ENCODE results near the gene CTNND2. TPM values are rescaled to one million over a fixed set of nuclear protein-coding genes. Genes with fewer than 3 reads are reported as not detected.

CTNND2 gene
- total RNA-seq, 1 donor from 2014 or later, result 18.4 TPM

DNA sequence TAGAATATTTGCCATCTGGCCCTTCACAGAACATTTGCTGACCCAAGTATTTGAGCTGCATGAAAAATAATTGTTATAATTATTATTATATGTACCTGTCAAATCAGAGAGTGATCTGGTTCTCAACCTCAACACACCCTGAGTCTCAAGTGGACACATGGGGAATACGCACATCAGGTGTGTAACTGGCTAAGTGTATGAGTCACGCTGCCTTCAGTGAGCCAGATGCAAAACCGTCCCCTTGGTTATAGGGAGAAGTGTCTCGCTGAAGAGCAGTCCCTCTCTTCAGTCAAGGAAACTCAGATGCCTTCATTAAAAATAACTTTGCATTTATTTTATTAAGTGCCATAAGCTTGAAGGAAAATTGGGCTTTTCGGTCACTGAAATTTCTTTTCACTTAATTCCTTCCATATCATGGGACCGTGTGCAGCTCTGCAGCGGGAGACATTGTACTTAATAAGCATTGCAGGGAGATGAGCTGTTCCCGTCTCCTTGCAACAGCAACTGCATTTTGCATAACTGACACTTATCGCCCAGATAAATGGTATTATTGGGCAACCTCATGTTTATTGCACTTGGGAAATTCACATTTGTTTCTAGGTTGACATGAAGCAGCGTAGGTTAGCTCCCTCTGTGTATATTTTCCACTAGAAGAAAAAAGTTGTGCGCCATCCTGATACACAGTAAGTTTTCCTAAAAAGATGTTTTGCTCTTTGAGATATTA is 630.9 kb downstream of the CTNND2 start:
- no peaks in the 10 kb centered on the region for H3K36me3 ChIP-seq
- no peak overlapping the region for H3K27ac ChIP-seq (replicated peaks)
- peaks cover 13% of the 10 kb centered on the region for H3K27me3 ChIP-seq (ENCODE audit: low read depth)
- TF ChIP-seq, protein P1, sequence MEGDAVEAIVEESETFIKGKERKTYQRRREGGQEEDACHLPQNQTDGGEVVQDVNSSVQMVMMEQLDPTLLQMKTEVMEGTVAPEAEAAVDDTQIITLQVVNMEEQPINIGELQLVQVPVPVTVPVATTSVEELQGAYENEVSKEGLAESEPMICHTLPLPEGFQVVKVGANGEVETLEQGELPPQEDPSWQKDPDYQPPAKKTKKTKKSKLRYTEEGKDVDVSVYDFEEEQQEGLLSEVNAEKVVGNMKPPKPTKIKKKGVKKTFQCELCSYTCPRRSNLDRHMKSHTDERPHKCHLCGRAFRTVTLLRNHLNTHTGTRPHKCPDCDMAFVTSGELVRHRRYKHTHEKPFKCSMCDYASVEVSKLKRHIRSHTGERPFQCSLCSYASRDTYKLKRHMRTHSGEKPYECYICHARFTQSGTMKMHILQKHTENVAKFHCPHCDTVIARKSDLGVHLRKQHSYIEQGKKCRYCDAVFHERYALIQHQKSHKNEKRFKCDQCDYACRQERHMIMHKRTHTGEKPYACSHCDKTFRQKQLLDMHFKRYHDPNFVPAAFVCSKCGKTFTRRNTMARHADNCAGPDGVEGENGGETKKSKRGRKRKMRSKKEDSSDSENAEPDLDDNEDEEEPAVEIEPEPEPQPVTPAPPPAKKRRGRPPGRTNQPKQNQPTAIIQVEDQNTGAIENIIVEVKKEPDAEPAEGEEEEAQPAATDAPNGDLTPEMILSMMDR (IDR thresholded peaks at IDR 0.05; ENCODE audit: borderline replicate concordance), result no peak
- intact Hi-C loops (cut with micrococcal nuclease), result no loop called here
- no peak overlapping the region for H3K4me3 ChIP-seq
- H3K4me1 ChIP-seq, result no peaks in the 10 kb centered on the region
- DNase-seq, result no peak
- H3K9me3 ChIP-seq (replicated peaks), result no peaks in the 10 kb centered on the region

- peaks cover 13% of the 10 kb centered on the region for H3K27me3 ChIP-seq (ENCODE audit: low read depth)
- no peak for DNase-seq
- no peak overlapping the region for H3K4me3 ChIP-seq
- no peaks in the 10 kb centered on the region for H3K9me3 ChIP-seq (replicated peaks)
- TF ChIP-seq, protein P1 (IDR thresholded peaks at IDR 0.05; ENCODE audit: borderline replicate concordance), result no peak
- H3K27ac ChIP-seq (replicated peaks), result no peak overlapping the region
- intact Hi-C loops (cut with micrococcal nuclease), result loop anchor here (10.0 kb wide), 1 partner anchor 225 kb away; no protein-coding TSS in a partner anchor
- no peaks in the 10 kb centered on the region for H3K36me3 ChIP-seq
- H3K4me1 ChIP-seq, result no peaks in the 10 kb centered on the region
Observed at GRCh38 chr5:11269515-11269914, 634.7 kb downstream of the CTNND2 start.

- intact Hi-C loops (cut with micrococcal nuclease), result loop anchor here (10.0 kb wide), 1 partner anchor 226 kb away; no protein-coding TSS in a partner anchor
- Histone ChIP-seq H3K4me3 (no peak overlapping the region), H3K27ac (replicated peaks) (no peak overlapping the region), H3K9me3 (replicated peaks) (no peaks in the 10 kb centered on the region), H3K4me1 (no peaks in the 10 kb centered on the region), H3K36me3 (no peaks in the 10 kb centered on the region), H3K27me3 (ENCODE audit: low read depth) (peaks cover 13% of the 10 kb centered on the region)
- TF ChIP-seq, protein P1 (IDR thresholded peaks at IDR 0.05; ENCODE audit: borderline replicate concordance), result no peak
- no peak for DNase-seq
Observed at GRCh38 chr5:11268891-11269290, 635.4 kb downstream of the CTNND2 start.

GRCh38 chr5:11266331-11266730 is 637.9 kb downstream of the CTNND2 start:
- intact Hi-C loops (cut with micrococcal nuclease), result loop anchor here (10.0 kb wide), 1 partner anchor 228 kb away; no protein-coding TSS in a partner anchor
- no peaks in the 10 kb centered on the region for H3K36me3 ChIP-seq
- no peak overlapping the region for H3K4me3 ChIP-seq
- no peak for DNase-seq
- TF ChIP-seq, protein P1 (IDR thresholded peaks at IDR 0.05; ENCODE audit: borderline replicate concordance), result no peak
- H3K27me3 ChIP-seq (ENCODE audit: low read depth), result peaks cover 13% of the 10 kb centered on the region
- no peaks in the 10 kb centered on the region for H3K9me3 ChIP-seq (replicated peaks)
- no peak overlapping the region for H3K27ac ChIP-seq (replicated peaks)
- H3K4me1 ChIP-seq, result no peaks in the 10 kb centered on the region

DNA sequence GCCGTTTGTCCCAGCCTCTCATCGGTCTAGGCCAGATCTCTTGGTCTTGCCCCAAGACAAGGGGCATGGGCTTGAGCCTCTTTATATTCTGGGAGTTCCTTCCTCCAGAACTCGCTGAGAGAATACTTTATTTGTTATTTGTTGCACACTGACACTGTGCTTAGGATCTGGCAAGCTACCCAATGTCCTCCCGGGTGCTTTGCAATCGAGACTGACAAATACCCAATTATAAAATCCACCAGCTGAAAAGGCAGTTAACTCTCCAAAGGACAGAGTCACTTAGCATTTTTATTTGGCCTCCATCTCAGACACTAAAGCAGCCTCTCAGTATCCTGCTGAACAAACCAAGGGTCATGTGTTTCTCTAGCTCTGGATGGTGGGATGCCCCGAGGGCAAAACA is 643.0 kb downstream of the CTNND2 start:
- Histone ChIP-seq H3K27me3 (ENCODE audit: low read depth) (no peaks in the 10 kb centered on the region), H3K27ac (replicated peaks) (no peak overlapping the region), H3K4me3 (no peak overlapping the region), H3K4me1 (no peaks in the 10 kb centered on the region), H3K9me3 (replicated peaks) (no peaks in the 10 kb centered on the region), H3K36me3 (no peaks in the 10 kb centered on the region)
- TF ChIP-seq, protein P1 (IDR thresholded peaks at IDR 0.05; ENCODE audit: borderline replicate concordance), result no peak
- intact Hi-C loops (cut with micrococcal nuclease), result loop anchor here (10.0 kb wide), 1 partner anchor 234 kb away; no protein-coding TSS in a partner anchor
- DNase-seq, result no peak
